GM23338 (cell line): ENCODE data around the gene STK38L. TPM values are rescaled to one million over a fixed set of nuclear protein-coding genes. Genes with fewer than 3 reads are reported as not detected.
A peak's percentile ranks its signal among the peaks of the same experiment; 100 is the strongest.

ENCODE experiments used
- ATAC-seq: fragments of 200-7000 bp; cut with Tn5 transposase; 3 replicates; pipeline ENCODE4 v1.9.1; 2020
- DNase-seq: peaks from one replicate; pipeline ENCODE4 v3.0.0-alpha.2; 2015; ENCODE audit warnings: low spot score
- H2AFZ ChIP-seq: fragments of 200-600 bp; sonication (generic); 2 replicates; pipeline ENCODE4 v1.8.0; 2016; ENCODE audit warnings: antibody characterized with exemption, mild to moderate bottlenecking, moderate library complexity
- H3F3A ChIP-seq: fragments of 200-600 bp; sonication (generic); replicated peaks from 2 replicates; pipeline ENCODE4 v1.8.0; 2017; ENCODE audit warnings: antibody characterized with exemption, mixed run types, low read depth
- H3K27ac ChIP-seq: fragments of 200-600 bp; sonication (generic); 2 replicates; pipeline ENCODE4 v1.6.1; 2016; ENCODE audit warnings: low read depth
- H3K27me3 ChIP-seq: fragments of 200-600 bp; sonication (generic); 2 replicates; pipeline ENCODE4 v1.8.0; 2016; ENCODE audit warnings: mild to moderate bottlenecking, mixed run types, moderate library complexity; ENCODE audit not compliant: insufficient read depth
- H3K36me3 ChIP-seq: fragments of 200-600 bp; sonication (generic); 2 replicates; pipeline ENCODE4 v1.8.0; 2016; ENCODE audit warnings: mild to moderate bottlenecking; ENCODE audit not compliant: insufficient read depth
- H3K4me1 ChIP-seq: fragments of 200-600 bp; sonication (generic); 2 replicates; pipeline ENCODE4 v1.8.0; 2016; ENCODE audit warnings: mild to moderate bottlenecking, moderate library complexity; ENCODE audit not compliant: insufficient read depth
- H3K4me2 ChIP-seq: fragments of 200-600 bp; sonication (generic); 2 replicates; pipeline ENCODE4 v1.7.1; 2017; ENCODE audit warnings: mixed run types
- H3K4me3 ChIP-seq: fragments of 200-600 bp; sonication (generic); 2 replicates; pipeline ENCODE4 v1.6.1; 2016; ENCODE audit warnings: mixed run types
- H3K79me2 ChIP-seq: fragments of 200-600 bp; sonication (generic); replicated peaks from 2 replicates; pipeline ENCODE4 v1.8.0; 2017; ENCODE audit warnings: mild to moderate bottlenecking; ENCODE audit not compliant: insufficient read depth
- H3K9me2 ChIP-seq: fragments of 200-600 bp; sonication (generic); 2 replicates; pipeline ENCODE4 v1.8.0; 2017; ENCODE audit not compliant: insufficient read depth
- H4K20me1 ChIP-seq: fragments of 200-600 bp; sonication (generic); replicated peaks from 2 replicates; pipeline ENCODE4 v1.8.0; 2017; ENCODE audit warnings: mild to moderate bottlenecking; ENCODE audit not compliant: insufficient read depth
- H3K27ac Mint-ChIP-seq: 2 replicates; pipeline ENCODE4 v1.8.0; 2020; ENCODE audit warnings: inconsistent platforms, mild to moderate bottlenecking, moderate library complexity, mixed read lengths
- H3K27me3 Mint-ChIP-seq: 3 replicates; pipeline ENCODE4 v1.8.0; 2022; ENCODE audit warnings: low read depth, mild to moderate bottlenecking, moderate library complexity, mixed read lengths, inconsistent platforms; ENCODE audit not compliant: insufficient read depth, poor library complexity
- H3K36me3 Mint-ChIP-seq: 3 replicates; pipeline ENCODE4 v1.8.0; 2021; ENCODE audit warnings: low read depth, mild to moderate bottlenecking, inconsistent platforms, moderate library complexity, mixed read lengths
- H3K4me1 Mint-ChIP-seq: 3 replicates; pipeline ENCODE4 v1.8.0; 2020; ENCODE audit warnings: mild to moderate bottlenecking, inconsistent platforms, mixed read lengths
- H3K4me3 Mint-ChIP-seq: 3 replicates; pipeline ENCODE4 v1.8.0; 2021; ENCODE audit warnings: moderate library complexity, mild to moderate bottlenecking, inconsistent platforms, mixed read lengths
- H3K9me3 Mint-ChIP-seq: 3 replicates; pipeline ENCODE4 v1.8.0; 2020; ENCODE audit warnings: moderate library complexity, mild to moderate bottlenecking, inconsistent platforms, mixed read lengths
- CREB1 ChIP-seq: fragments of 250-450 bp; sonication (Bioruptor Pico); IDR thresholded peaks from 2 replicates; pipeline ENCODE4 v1.5.0; 2020; ENCODE audit warnings: low read depth, mild to moderate bottlenecking, moderate library complexity
- EZH2 ChIP-seq: fragments of 200-600 bp; sonication (generic); IDR thresholded peaks from one replicate; pipeline ENCODE4 v1.8.0; 2017; ENCODE audit warnings: antibody characterized with exemption, mild to moderate bottlenecking, low read depth; ENCODE audit not compliant: unreplicated experiment
- EZH2phosphoT487 ChIP-seq: fragments of 200-600 bp; sonication (generic); IDR thresholded peaks from one replicate; pipeline ENCODE4 v1.8.1; 2018; ENCODE audit warnings: antibody characterized with exemption; ENCODE audit not compliant: unreplicated experiment
- JUNB ChIP-seq: IDR thresholded peaks from one replicate; pipeline ENCODE4 v1.6.1; 2016; ENCODE audit warnings: antibody characterized with exemption; ENCODE audit not compliant: unreplicated experiment
- NANOG ChIP-seq: IDR thresholded peaks from 2 replicates; pipeline ENCODE4 v1.6.1; 2016; ENCODE audit warnings: antibody characterized with exemption, borderline replicate concordance
- POLR2AphosphoS5 ChIP-seq: IDR thresholded peaks from 2 replicates; pipeline ENCODE4 v1.6.1; 2016; ENCODE audit warnings: antibody characterized with exemption, low read depth
- STAT1 ChIP-seq: IDR thresholded peaks from one replicate; pipeline ENCODE4 v1.6.1; 2016; ENCODE audit warnings: antibody characterized with exemption; ENCODE audit not compliant: unreplicated experiment
- ZNF114 ChIP-seq: fragments of 250-450 bp; sonication (Bioruptor Pico); IDR thresholded peaks from 2 replicates; pipeline ENCODE4 v1.5.0; 2020; ENCODE audit warnings: mild to moderate bottlenecking, moderate library complexity
- ZNF331 ChIP-seq: fragments of 250-450 bp; sonication (Bioruptor Pico); IDR thresholded peaks from 2 replicates; pipeline ENCODE4 v1.5.0; 2020; ENCODE audit warnings: low read depth, mild to moderate bottlenecking, moderate library complexity
- polyA plus RNA-seq: library from polyadenylated mRNA; unstranded; fragments of >200 nt; fragmentation: Nextera tagmentation; extraction: Ambion mirVana; gene quantifications from 2 replicates; pipeline ENCODE4 v1.2.1, GENCODE V29; 2016
- total RNA-seq: library from RNA; depleted of rRNA; stranded (reverse); fragments of >200 nt; shearing (Covaris generic); gene quantifications from 2 replicates; pipeline ENCODE4 v1.2.3, GENCODE V29; 2014
- TF ChIP-seq, protein P1 (sequence below): IDR thresholded peaks from 2 replicates; pipeline ENCODE4 v1.6.1; 2016; ENCODE audit warnings: antibody characterized with exemption
- TF ChIP-seq, protein P2 (sequence below): fragments of 250-450 bp; sonication (Bioruptor Pico); IDR thresholded peaks from 2 replicates; pipeline ENCODE4 v1.5.0; 2020; ENCODE audit warnings: mild to moderate bottlenecking, moderate library complexity
- TF ChIP-seq, protein P3 (sequence below), 2 experiments: fragments of 200-600 bp in 1 of 2; sonication (generic) in 1 of 2; conservative IDR thresholded peaks; 2 replicates each; pipeline versions ENCODE4 v1.5.1 to v1.6.1; 2016 to 2017; ENCODE audit warnings: antibody characterized with exemption in 2 of 2, low read depth in 2 of 2, mild to moderate bottlenecking in 2 of 2, moderate library complexity in 1 of 2
- TF ChIP-seq, protein P4 (sequence below): IDR thresholded peaks from one replicate; pipeline ENCODE4 v1.6.1; 2018; ENCODE audit warnings: antibody characterized with exemption; ENCODE audit not compliant: unreplicated experiment

Gene STK38L
- total and polyA plus RNA-seq, 2 experiments from 2014 or later = 28.9 to 56.5 TPM

DNA sequence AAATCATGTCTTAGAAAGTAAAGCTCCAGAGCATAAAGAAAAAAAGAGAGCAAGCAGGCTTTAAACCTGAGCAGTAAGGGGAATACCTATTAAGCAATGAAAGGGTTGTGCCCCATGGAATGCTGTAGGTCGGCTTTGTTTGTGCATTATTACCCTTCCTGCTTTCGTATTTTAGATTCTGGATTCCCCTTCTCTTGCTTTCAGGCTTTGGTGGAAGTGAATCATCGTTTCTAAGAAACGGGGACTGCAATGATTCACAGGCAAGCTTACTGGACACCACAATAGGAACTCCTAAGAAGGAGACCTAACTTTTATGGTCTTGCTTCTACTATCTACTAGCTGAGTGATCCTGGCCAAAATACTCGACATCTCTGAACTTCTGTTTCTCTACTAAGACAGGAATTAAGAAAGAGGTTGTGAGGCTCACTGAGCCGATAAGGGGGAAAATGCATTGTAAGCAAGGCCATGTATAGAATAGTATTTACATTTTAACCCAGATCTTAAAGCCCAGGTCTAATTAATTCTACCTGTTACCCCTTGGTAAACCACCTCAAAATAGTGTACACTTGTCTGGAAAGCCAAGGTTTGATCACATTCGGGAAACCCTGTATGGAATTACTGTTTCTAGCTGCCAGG lies 87.3 kb downstream of the STK38L start:
- H3K4me1 Mint-ChIP-seq = peaks cover 31% of the 10 kb centered on the region
- Histone ChIP-seq H3K4me1 (peaks cover 29% of the 10 kb centered on the region), H2AFZ (no peak overlapping the region), H3K27ac (no peak overlapping the region), H4K20me1 (no peaks in the 10 kb centered on the region), H3K36me3 (no peaks in the 10 kb centered on the region), H3K4me2 (peak overlapping the region; percentile 99; the same call in 1 of the 2 replicates), H3K27me3 (peaks cover 38% of the 10 kb centered on the region), H3K9me2 (no peaks in the 10 kb centered on the region), H3F3A (no peaks in the 10 kb centered on the region; the same call in 1 of the 2 replicates), H3K79me2 (peaks cover 25% of the 10 kb centered on the region), H3K4me3 (no peak overlapping the region)
- TF ChIP-seq CREB1 (no peak), EZH2 (no peak), STAT1 (no peak), EZH2phosphoT487 (no peak), ZNF331 (CRISPR knock-in tag) (no peak), POLR2AphosphoS5 (no peak), ZNF114 (CRISPR knock-in tag) (no peak), JUNB (no peak), NANOG (no peak)
- TF ChIP-seq, protein P1, sequence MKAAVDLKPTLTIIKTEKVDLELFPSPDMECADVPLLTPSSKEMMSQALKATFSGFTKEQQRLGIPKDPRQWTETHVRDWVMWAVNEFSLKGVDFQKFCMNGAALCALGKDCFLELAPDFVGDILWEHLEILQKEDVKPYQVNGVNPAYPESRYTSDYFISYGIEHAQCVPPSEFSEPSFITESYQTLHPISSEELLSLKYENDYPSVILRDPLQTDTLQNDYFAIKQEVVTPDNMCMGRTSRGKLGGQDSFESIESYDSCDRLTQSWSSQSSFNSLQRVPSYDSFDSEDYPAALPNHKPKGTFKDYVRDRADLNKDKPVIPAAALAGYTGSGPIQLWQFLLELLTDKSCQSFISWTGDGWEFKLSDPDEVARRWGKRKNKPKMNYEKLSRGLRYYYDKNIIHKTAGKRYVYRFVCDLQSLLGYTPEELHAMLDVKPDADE = no peak
- TF ChIP-seq, protein P2, sequence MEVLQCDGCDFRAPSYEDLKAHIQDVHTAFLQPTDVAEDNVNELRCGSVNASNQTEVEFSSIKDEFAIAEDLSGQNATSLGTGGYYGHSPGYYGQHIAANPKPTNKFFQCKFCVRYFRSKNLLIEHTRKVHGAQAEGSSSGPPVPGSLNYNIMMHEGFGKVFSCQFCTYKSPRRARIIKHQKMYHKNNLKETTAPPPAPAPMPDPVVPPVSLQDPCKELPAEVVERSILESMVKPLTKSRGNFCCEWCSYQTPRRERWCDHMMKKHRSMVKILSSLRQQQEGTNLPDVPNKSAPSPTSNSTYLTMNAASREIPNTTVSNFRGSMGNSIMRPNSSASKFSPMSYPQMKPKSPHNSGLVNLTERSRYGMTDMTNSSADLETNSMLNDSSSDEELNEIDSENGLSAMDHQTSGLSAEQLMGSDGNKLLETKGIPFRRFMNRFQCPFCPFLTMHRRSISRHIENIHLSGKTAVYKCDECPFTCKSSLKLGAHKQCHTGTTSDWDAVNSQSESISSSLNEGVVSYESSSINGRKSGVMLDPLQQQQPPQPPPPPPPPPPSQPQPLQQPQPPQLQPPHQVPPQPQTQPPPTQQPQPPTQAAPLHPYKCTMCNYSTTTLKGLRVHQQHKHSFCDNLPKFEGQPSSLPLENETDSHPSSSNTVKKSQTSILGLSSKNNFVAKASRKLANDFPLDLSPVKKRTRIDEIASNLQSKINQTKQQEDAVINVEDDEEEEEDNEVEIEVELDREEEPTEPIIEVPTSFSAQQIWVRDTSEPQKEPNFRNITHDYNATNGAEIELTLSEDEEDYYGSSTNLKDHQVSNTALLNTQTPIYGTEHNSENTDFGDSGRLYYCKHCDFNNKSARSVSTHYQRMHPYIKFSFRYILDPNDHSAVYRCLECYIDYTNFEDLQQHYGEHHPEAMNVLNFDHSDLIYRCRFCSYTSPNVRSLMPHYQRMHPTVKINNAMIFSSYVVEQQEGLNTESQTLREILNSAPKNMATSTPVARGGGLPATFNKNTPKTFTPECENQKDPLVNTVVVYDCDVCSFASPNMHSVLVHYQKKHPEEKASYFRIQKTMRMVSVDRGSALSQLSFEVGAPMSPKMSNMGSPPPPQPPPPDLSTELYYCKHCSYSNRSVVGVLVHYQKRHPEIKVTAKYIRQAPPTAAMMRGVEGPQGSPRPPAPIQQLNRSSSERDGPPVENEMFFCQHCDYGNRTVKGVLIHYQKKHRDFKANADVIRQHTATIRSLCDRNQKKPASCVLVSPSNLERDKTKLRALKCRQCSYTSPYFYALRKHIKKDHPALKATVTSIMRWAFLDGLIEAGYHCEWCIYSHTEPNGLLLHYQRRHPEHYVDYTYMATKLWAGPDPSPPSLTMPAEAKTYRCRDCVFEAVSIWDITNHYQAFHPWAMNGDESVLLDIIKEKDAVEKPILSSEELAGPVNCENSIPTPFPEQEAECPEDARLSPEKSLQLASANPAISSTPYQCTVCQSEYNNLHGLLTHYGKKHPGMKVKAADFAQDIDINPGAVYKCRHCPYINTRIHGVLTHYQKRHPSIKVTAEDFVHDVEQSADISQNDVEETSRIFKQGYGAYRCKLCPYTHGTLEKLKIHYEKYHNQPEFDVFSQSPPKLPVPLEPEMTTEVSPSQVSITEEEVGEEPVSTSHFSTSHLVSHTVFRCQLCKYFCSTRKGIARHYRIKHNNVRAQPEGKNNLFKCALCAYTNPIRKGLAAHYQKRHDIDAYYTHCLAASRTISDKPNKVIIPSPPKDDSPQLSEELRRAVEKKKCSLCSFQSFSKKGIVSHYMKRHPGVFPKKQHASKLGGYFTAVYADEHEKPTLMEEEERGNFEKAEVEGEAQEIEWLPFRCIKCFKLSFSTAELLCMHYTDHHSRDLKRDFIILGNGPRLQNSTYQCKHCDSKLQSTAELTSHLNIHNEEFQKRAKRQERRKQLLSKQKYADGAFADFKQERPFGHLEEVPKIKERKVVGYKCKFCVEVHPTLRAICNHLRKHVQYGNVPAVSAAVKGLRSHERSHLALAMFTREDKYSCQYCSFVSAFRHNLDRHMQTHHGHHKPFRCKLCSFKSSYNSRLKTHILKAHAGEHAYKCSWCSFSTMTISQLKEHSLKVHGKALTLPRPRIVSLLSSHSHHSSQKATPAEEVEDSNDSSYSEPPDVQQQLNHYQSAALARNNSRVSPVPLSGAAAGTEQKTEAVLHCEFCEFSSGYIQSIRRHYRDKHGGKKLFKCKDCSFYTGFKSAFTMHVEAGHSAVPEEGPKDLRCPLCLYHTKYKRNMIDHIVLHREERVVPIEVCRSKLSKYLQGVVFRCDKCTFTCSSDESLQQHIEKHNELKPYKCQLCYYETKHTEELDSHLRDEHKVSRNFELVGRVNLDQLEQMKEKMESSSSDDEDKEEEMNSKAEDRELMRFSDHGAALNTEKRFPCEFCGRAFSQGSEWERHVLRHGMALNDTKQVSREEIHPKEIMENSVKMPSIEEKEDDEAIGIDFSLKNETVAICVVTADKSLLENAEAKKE (CRISPR knock-in tag) = no peak
- TF ChIP-seq, protein P3, sequence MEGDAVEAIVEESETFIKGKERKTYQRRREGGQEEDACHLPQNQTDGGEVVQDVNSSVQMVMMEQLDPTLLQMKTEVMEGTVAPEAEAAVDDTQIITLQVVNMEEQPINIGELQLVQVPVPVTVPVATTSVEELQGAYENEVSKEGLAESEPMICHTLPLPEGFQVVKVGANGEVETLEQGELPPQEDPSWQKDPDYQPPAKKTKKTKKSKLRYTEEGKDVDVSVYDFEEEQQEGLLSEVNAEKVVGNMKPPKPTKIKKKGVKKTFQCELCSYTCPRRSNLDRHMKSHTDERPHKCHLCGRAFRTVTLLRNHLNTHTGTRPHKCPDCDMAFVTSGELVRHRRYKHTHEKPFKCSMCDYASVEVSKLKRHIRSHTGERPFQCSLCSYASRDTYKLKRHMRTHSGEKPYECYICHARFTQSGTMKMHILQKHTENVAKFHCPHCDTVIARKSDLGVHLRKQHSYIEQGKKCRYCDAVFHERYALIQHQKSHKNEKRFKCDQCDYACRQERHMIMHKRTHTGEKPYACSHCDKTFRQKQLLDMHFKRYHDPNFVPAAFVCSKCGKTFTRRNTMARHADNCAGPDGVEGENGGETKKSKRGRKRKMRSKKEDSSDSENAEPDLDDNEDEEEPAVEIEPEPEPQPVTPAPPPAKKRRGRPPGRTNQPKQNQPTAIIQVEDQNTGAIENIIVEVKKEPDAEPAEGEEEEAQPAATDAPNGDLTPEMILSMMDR (conservative IDR thresholded peaks at IDR 0.05; ENCODE audit: low read depth in 2 of 2) = no peak
- TF ChIP-seq, protein P4, sequence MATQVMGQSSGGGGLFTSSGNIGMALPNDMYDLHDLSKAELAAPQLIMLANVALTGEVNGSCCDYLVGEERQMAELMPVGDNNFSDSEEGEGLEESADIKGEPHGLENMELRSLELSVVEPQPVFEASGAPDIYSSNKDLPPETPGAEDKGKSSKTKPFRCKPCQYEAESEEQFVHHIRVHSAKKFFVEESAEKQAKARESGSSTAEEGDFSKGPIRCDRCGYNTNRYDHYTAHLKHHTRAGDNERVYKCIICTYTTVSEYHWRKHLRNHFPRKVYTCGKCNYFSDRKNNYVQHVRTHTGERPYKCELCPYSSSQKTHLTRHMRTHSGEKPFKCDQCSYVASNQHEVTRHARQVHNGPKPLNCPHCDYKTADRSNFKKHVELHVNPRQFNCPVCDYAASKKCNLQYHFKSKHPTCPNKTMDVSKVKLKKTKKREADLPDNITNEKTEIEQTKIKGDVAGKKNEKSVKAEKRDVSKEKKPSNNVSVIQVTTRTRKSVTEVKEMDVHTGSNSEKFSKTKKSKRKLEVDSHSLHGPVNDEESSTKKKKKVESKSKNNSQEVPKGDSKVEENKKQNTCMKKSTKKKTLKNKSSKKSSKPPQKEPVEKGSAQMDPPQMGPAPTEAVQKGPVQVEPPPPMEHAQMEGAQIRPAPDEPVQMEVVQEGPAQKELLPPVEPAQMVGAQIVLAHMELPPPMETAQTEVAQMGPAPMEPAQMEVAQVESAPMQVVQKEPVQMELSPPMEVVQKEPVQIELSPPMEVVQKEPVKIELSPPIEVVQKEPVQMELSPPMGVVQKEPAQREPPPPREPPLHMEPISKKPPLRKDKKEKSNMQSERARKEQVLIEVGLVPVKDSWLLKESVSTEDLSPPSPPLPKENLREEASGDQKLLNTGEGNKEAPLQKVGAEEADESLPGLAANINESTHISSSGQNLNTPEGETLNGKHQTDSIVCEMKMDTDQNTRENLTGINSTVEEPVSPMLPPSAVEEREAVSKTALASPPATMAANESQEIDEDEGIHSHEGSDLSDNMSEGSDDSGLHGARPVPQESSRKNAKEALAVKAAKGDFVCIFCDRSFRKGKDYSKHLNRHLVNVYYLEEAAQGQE = no peak
- no peaks in the 10 kb centered on the region for H3K9me3 Mint-ChIP-seq
- H3K4me3 Mint-ChIP-seq = no peak overlapping the region
- no peaks in the 10 kb centered on the region for H3K36me3 Mint-ChIP-seq
- no peak for DNase-seq
- no peak for ATAC-seq
- H3K27me3 Mint-ChIP-seq = peaks cover 25% of the 10 kb centered on the region
- no peak overlapping the region for H3K27ac Mint-ChIP-seq
